NCI-H2107 (cell line): Measurements from ENCODE around the gene RSPH6A.

ENCODE experiments used
- DNase-seq: peaks from one replicate; lab custom pipeline; 2025; lab: John Stamatoyannopoulos, UW

RSPH6A gene

DNA sequence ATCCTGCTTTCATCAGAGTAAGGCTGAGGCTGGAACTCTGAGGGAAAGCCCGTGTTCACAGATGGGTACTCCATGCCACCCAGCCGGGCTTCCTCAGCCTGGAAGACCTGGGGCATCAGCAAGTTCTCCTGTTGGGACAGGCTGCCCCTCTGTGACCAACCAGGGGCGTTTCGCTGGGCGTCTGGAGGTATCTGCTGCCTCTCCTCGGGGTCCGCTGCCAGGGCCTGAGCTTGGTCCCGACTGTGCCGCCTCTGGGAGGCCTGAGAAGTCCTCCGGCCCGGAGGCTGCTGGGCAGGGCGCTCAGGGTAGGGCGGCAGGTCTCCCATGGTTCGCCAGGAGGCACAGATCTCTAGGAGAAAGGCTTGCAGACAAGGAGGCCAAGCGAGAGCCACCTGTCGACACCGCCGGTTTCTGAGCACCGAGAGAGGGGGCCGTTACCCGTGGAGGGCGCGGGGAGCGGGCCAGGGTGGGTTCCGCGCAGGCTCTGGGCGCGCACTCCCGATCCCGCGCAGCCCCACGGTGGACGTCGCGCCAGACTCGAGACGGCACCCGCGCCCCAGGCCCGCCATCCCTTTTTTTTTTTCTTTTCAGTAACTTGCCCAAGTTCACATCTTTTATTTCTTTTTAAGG, at the start of gene RSPH6A:
TSS of gene RSPH6A (minus strand) at position 458 of the 630 bp plus-strand sequence. CDS start at position 326, 132 bp downstream.
- no peak for DNase-seq

GRCh38 chr19:45864629-45865082, 49.5 kb upstream of the RSPH6A start:
- no peak for DNase-seq

DNA sequence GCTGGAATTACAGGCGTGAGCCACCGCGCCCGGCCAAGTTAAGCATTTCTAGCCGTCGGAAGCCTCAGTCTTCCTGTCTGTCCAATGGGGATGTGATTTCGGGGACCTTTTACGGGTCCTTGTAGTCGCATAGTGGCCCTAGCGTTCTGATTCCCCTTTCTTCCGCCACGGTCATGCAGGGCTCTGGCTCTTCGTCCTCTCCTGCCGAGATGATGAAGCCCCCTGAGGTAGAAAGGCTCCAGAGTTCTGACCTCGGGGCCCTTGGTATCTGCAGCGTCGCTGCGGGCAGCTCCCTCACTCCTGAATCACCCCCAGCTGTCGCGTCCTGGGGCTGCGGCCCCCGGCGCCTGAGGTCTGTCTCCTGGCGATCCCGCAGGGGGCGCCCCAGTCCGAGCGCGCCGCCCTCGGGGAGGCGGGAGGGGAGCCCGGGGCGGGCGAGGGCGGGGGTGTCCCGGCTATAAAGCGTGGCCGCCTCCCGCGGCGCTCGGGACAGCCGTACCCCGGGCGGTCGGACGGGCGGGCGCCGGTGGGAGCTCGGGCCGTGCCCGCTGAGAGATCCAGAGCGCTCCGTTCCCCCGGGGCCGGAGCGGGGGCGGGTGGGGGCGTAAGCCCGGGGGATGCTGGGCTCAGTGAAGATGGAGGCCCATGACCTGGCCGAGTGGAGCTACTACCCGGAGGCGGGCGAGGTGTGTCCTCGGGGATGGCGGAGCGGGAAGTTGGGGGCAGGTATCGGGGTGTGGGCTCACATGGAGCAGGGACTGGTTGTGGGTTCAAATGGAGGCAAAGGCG, 48.9 kb upstream of the RSPH6A start, which contains the start of gene FOXA3:
TSS of gene FOXA3 (plus strand) at position 487 of the 789 bp plus-strand sequence. CDS start at position 618, 131 bp downstream.
- no peak for DNase-seq

- no peak for DNase-seq
Measured at GRCh38 chr19:45863335-45863839, 48.3 kb upstream of the RSPH6A start.

DNA sequence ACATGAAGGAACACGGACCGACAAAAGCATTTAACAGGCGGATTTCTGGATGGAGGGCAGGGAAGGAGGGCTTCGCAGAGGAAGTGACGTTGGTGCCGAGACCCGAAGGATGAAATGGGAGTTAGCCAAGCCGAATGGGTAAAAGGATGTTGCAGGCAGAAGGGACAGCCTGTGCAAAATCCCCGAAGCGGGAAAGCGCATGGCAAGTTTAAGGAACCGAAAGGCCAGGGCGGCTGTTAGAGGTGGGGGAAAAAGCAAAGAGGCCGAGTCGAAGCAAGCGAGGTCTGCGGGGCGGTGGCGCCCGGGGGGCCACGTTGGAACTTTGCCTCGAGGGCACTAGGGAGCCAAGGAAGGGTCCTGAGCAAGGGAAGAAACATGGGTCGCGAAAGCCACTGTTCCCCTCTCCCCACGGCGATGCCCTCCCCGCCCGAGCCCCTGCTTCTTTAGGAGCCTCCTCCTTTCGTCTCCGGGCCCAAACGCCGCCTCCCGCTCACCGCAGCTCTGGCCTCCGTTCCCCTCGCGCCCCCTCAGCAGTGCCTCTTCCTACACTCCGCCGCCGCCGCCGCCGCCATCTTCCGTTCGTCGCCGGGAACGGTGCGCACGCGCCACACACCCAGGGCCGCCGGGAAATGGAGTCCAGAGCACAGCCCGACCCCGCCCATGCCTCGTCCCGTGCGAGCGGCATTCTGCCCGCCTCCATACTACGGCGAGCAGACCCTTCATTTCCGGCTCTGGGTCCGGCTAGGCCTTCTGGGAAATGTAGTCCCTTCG, 47.6 kb upstream of the RSPH6A start, which contains the start of gene SYMPK:
TSS of gene SYMPK (minus strand) at position 584 of the 771 bp plus-strand sequence. CDS start 8,652 bp downstream, outside the sequence.
- DNase-seq: peak; percentile 89

DNA sequence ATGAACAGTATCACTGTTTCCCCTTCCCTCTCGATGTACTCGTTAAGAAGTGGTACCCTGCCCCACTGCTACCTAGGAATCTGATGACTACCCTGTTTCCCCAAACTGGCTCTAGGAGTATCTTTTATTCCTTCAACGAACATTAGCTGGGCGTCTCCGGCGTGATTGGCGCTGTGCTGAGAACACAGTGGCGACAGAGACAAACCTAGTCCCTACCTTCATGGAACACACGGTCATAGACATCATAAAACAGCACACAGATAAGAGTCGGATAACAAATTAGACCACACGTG, 47.1 kb upstream of the RSPH6A start:
- no peak for DNase-seq

DNA sequence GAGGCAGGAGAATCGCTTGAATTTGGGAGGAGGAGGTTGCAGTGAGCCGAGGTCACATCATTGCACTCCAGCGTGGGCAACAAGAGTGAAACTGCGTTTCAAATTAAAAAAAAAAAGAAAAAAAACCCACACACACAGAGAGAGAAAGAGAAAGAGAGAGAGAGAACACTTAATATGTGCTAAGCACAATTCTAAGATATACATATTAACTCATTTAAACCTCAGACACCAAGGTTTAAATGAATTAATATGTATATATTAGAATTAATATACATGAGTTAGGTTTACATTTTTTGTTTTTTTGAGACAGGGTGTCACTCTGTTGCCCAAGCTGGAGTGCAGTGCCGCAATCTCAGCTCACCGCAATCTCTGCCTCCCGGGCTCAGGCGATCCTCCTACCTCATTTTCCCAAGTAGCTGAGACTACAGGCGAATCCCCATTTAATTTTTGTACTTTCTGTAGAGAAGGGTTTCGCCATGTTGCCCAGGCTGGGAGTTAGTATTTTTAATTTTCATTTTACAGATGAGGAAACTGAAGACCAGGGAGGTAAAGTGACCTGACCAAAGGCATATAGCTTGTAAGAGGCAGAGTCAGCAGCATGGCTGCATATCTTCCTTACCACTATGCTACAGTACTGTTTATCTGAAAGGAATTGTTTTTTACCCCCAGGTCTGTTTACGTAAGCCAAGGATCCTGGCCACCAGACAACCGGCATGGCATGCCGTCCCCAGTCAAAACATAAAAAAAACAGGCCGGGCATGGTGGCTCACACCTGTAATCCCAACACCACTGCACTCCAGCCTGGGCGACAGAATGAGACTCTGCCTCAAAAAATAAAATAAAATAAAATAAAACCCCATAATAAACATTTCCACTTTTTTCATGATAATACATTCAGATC, 45.5 kb upstream of the RSPH6A start:
- DNase-seq: no peak

DNA sequence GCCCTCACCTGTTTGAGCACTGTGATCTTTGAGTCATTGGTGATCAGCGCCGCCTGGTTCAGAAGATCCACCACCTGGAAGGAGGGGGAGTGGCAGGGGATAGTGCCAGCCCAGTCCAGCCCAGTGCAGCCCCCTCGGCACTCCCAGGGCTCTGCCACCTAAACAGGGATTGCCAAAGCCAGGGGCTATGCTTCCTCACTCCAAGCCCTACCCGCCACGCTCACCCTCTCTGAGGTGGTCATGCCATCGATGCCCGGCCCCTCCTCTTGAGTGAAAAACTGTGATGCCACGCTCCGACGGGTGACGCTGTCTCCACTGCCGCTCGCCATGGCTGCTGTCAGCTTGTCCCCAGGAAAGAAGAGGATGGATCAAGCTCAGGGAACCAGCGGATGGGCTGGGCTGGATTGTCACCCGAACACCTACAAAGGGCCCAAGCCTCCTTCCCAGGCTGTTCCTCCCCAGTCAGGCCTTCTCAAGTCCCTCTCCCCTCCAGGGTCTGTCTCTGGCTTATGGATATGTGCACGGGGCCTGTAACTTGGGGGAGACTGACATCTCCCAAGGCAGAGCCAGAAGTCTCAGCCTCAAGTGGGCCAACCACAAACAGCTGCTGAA, 39.2 kb upstream of the RSPH6A start:
- DNase-seq: no peak

GRCh38 chr19:45852983-45853382, 37.9 kb upstream of the RSPH6A start:
- DNase-seq: peak; percentile 51

DNA sequence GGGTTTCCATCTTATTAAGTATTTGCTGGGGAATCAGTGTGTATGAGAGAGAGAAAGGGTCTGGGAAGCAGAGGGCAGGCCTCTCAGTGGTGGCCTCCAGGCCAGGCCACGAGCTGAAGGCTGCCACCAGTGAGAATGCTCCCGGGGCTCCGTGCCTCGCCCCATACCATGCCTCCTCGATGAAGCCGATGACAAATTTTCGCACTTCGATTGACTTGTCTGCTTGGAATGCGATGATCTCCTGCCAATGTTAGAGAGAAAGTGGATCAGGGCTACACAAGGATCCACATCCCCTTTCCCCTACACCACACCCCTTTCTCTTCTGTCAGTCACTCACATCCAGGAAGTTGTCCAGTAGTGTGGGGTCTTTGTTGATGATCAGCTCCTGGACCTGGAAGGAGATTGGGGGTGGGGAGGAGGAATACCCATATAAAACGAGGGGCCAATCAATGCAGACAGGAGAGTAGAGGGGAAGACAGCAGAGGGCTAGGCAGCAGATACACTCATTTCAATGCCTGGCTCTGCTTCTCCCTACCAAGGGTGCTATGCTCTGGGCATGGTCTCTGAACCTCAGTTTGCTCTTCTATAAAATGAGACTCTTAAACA, 37.1 kb upstream of the RSPH6A start:
- DNase-seq: no peak

DNA sequence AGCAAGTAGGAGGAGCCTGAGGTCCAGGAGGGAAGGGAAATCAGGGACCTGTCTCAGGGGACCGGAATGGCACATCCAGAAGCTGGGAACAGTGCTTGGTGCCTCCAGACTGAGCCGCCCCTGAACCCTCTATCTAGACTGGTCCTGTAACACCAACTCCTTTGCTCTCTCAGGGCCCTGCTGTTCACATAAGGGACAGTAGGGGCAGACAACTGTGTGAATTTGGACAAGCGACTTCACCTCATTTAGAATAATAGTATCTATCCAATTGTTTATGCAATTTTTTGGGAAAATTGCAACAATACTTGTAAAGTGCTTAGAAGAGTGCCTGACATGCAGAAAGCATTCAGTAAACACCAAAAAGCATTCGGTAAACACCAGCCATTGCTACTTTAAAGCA, 33.8 kb upstream of the RSPH6A start:
- no peak for DNase-seq

- no peak for DNase-seq
Measured at GRCh38 chr19:45847663-45848062, 32.6 kb upstream of the RSPH6A start.

GRCh38 chr19:45842198-45842597, 27.1 kb upstream of the RSPH6A start:
- no peak for DNase-seq

GRCh38 chr19:45834970-45835369, 19.9 kb upstream of the RSPH6A start:
- no peak for DNase-seq

DNA sequence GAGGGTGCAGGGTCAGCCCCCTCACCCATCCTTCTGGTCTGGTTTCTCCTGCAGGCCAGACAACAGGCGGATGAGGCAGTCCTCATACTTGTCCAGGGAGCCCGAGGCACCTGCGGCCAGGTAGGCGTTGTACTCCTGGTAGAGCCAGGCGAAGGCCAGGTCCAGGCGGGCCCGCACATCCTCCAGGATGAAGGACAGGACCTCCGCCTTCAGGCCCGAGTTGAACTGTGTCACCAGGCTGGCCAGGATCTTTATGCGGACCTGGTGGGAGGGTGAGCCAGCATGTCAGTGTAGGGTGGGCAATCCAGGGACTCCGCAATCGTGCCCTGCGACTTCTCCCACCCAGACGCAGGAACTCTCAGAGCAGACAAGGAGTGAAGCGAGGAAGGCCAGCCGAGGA, 13.8 kb upstream of the RSPH6A start:
- no peak for DNase-seq

DNA sequence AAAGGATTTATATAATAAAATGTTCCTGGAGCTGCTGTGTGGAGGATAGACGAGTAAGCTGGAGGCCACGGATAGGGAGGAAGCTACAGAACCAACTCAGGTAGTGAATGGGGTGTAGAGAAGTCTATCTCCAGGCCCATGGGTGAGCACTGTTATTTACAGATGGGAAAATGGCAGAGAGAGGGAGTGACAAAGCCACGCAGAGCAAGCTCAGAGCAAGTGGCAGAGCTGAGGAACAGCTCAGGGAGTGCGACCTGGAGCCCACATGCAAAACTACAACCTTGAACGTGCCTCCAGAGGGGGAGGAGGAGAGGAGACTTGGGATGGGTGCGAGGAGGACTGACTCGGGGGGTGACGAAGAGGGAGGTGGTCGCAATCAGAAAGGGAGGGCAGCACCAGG, 13.4 kb upstream of the RSPH6A start:
- no peak for DNase-seq

- DNase-seq: no peak
Measured at GRCh38 chr19:45827459-45828093, 12.5 kb upstream of the RSPH6A start.

DNA sequence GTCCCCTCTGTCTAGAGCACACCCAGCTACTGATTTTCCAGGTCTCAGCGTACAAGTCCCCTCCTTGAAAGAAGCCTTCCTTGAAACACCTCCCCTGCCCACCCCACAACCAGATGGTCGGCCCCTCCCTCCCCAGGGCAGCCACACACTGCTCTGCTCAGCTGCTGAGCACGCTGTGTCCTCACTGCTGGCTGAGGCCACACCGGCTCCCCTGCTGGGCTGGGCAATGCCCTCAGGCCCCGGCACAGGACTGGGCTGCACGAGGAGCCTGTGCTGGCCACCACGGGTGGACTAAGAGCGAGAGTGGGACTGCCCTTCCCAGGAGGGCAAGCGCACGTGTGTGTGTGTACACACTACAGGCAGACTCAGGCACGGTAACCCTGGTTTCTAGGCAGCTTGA, 11.8 kb upstream of the RSPH6A start:
- DNase-seq: no peak

- no peak for DNase-seq
Measured at GRCh38 chr19:45825917-45826893, 11.1 kb upstream of the RSPH6A start.
